Measurements from ENCODE around the gene MFN1.

MFN1 gene

DNA sequence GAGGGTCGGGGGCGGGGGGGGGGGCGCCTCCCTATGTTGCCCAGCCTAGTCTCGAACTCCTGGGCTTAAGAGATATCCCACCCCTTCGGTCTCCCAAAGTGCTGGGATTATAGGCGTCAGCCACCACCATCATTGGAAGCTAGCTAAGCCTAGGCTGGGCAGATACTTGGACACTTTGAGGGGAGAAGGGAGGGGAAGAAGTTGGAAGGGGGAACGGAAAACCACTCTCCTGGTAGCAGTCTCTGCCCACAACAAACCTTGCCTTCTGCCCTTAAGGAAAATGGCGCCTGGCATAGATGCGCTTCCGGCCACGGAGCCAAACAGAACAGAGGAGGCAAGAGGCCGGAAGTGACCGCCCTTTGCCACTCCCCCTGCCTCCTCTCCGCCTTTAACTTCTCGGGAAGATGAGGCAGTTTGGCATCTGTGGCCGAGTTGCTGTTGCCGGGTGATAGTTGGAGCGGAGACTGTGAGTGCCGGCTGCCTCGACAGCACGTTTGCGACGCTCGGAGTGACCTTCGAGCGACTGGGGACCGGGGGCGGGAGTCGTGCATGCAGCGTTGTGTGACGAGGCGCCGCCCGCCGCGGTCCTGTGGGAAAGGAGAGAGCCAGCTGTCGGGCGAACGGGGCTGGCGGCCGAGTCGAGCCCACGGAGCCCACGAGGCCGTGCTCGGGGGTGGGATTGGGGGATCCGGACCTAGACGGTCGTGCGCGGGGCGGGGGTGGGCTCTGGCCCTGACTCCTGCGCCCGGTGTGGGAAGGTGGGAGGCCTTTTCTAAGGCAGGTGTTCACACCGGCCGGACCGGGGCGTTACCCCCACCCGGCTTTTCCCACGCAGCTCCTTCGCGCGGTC is at the start of gene MFN1 (continued):
- no peak for TF ChIP-seq ZNF747 (tag by site-specific recombination; IDR thresholded peaks at IDR 0.05)

DNA sequence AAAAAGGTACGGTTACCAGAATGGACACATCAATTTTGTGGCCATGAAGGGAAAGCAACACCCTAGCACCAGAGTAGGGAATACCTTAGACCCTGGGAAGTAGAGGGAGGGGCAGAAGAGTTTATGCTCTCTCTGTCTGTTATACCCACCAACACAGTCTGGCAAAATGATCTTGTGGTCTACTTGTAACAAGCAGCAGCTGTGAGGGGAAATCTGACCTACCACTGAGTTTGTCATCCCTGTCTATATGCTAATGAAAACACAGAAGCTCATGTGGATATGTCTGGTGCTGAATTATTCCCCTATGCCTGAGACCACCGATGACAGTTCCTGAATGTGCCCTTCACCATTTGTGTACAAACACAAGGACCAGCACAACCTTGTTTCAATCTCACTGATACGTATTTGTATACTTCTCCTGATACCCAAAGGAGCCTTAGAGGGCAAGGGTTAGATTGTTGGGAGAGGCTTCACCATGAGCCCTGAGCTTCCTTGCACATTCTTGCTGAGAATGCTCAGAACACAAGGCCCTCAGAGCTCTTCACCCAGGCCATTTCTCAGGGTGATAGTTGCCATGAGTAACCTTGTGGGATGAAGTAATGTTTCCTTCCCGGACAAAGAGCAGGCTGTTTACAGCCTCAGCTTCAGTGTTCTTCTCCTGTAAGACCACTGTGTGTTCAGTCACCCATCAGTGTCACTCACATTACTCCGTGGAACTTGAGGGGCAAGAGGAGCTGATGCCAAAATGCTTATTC is 49.4 kb upstream of the MFN1 start:
- POLR2A ChIA-PET: no interaction called here
- CTCF ChIA-PET: interaction anchor here (0.6 to 1.5 kb wide), 3 partner anchors 23 to 120 kb away, joined by 3 to 4 read pairs (median 3); no protein-coding TSS in a partner anchor

More for the DNA sequence above, 49.4 kb upstream of the MFN1 start:
- no peaks in the 10 kb centered on the region for H3K36me3 ChIP-seq (ENCODE audit: control insufficient read depth in 2 of 2, insufficient read depth in 1 of 2, low read length in 2 of 2)
- no peak overlapping the region for H3K27ac ChIP-seq (ENCODE audit: extremely low read depth, low read depth, low read length)
- H3K4me3 ChIP-seq (ENCODE audit: low read depth, low read length): no peak overlapping the region
- TF ChIP-seq, protein P1, sequence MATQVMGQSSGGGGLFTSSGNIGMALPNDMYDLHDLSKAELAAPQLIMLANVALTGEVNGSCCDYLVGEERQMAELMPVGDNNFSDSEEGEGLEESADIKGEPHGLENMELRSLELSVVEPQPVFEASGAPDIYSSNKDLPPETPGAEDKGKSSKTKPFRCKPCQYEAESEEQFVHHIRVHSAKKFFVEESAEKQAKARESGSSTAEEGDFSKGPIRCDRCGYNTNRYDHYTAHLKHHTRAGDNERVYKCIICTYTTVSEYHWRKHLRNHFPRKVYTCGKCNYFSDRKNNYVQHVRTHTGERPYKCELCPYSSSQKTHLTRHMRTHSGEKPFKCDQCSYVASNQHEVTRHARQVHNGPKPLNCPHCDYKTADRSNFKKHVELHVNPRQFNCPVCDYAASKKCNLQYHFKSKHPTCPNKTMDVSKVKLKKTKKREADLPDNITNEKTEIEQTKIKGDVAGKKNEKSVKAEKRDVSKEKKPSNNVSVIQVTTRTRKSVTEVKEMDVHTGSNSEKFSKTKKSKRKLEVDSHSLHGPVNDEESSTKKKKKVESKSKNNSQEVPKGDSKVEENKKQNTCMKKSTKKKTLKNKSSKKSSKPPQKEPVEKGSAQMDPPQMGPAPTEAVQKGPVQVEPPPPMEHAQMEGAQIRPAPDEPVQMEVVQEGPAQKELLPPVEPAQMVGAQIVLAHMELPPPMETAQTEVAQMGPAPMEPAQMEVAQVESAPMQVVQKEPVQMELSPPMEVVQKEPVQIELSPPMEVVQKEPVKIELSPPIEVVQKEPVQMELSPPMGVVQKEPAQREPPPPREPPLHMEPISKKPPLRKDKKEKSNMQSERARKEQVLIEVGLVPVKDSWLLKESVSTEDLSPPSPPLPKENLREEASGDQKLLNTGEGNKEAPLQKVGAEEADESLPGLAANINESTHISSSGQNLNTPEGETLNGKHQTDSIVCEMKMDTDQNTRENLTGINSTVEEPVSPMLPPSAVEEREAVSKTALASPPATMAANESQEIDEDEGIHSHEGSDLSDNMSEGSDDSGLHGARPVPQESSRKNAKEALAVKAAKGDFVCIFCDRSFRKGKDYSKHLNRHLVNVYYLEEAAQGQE (tag by site-specific recombination; IDR thresholded peaks at IDR 0.05): no peak
- no peak for TF ChIP-seq ZNF558 (tag by site-specific recombination; IDR thresholded peaks at IDR 0.05)
- no peak for TF ChIP-seq ZNF449 (tag by site-specific recombination; IDR thresholded peaks at IDR 0.05)
- TF ChIP-seq ZNF404 (tag by site-specific recombination; IDR thresholded peaks at IDR 0.05): no peak
- TF ChIP-seq ZNF513 (tag by site-specific recombination; IDR thresholded peaks at IDR 0.05): no peak
- no peak for TF ChIP-seq ZNF391 (tag by site-specific recombination; IDR thresholded peaks at IDR 0.05; ENCODE audit: borderline replicate concordance, low read depth)
- TF ChIP-seq ZNF366 (tag by site-specific recombination; conservative IDR thresholded peaks at IDR 0.05): no peak
- TF ChIP-seq ZNF10 (tag by site-specific recombination; IDR thresholded peaks at IDR 0.05): no peak
- TF ChIP-seq ZNF121 (tag by site-specific recombination; IDR thresholded peaks at IDR 0.05): no peak
- TF ChIP-seq ZBTB26 (tag by site-specific recombination; optimal IDR thresholded peaks at IDR 0.05): no peak
- TF ChIP-seq ZNF362 (tag by site-specific recombination; IDR thresholded peaks at IDR 0.05): no peak
- TF ChIP-seq ZNF48 (tag by site-specific recombination; IDR thresholded peaks at IDR 0.05): no peak
- no peak for TF ChIP-seq INSM2 (tag by site-specific recombination; IDR thresholded peaks at IDR 0.05)
- no peaks in the 10 kb centered on the region for H3K4me1 ChIP-seq (ENCODE audit: control insufficient read depth, insufficient read depth, low read length)
- H3K9me3 ChIP-seq (ENCODE audit: control insufficient read depth, insufficient read depth, low read depth, low read length): no peaks in the 10 kb centered on the region
